Stomach (tissue), 4 donors: ENCODE measurements around the gene RPS27.

Experiments
- CTCF ChIP-seq, 7 experiments: fragments of 450-650 bp in 4 of 7; fragments of 200-600 bp in 3 of 7; sonication (generic) in 3 of 7; IDR thresholded peaks; one replicate each; pipeline ENCODE4 v1.5.1; 2016 to 2019; ENCODE audit warnings: antibody characterized with exemption in 7 of 7, control low read depth in 2 of 7, mild to moderate bottlenecking in 1 of 7
- POLR2A ChIP-seq, 4 donors: fragments of 450-650 bp; IDR thresholded peaks; one replicate each; pipeline ENCODE4 v1.6.1; 2016; ENCODE audit warnings: antibody characterized with exemption in 4 of 4, control low read depth in 2 of 4, mild to moderate bottlenecking in 1 of 4, moderate library complexity in 1 of 4
- POLR2AphosphoS5 ChIP-seq, 3 donors: sonication (generic); formaldehyde crosslinking; IDR thresholded peaks; one replicate each; pipeline ENCODE4 v1.6.1; 2016; ENCODE audit warnings: antibody characterized with exemption in 3 of 3

- TF ChIP-seq POLR2AphosphoS5 (IDR thresholded peaks at IDR 0.05): no peak
- TF ChIP-seq CTCF (IDR thresholded peaks at IDR 0.05): no peak
- no peak for TF ChIP-seq POLR2A (IDR thresholded peaks at IDR 0.05)
These were observed 22.2 kb upstream of the RPS27 start for GRCh38 chr1:153968408-153968807.
